Liver (tissue), 9 donors: ENCODE results near the gene SRP9. TPM values are rescaled to one million over a fixed set of nuclear protein-coding genes. Genes with fewer than 3 reads are reported as not detected.
A peak's percentile ranks its signal among the peaks of the same experiment; 100 is the strongest.
"Not testable (repeated sequence)": the region's sequence is repeated elsewhere in the genome, so short reads cannot be mapped to it uniquely, and the experiment has no call there.

Source experiments
- DNase-seq: peaks from one replicate; pipeline ENCODE4 v3.0.0-alpha.2; 2017; ENCODE audit warnings: low spot score
- H3K27ac ChIP-seq, 2 donors: one replicate each; pipeline ENCODE4 v1.7.0; 2013; ENCODE audit warnings: inconsistent platforms in 2 of 2, low read length in 2 of 2, control low read depth in 1 of 2, low read depth in 1 of 2, mild to moderate bottlenecking in 1 of 2
- H3K27me3 ChIP-seq, 4 donors: one replicate each; pipeline versions ENCODE4 v1.6.1 to v1.7.0; 2013; ENCODE audit warnings: low read length in 3 of 4, inconsistent platforms in 1 of 4, mild to moderate bottlenecking in 1 of 4, moderate library complexity in 1 of 4; ENCODE audit not compliant: control insufficient read depth in 4 of 4, insufficient read depth in 4 of 4
- H3K36me3 ChIP-seq, 4 donors: one replicate each; pipeline versions ENCODE4 v1.6.1 to v1.7.0; 2013; ENCODE audit warnings: low read length in 3 of 4, mild to moderate bottlenecking in 3 of 4, low read depth in 1 of 4, moderate library complexity in 1 of 4; ENCODE audit not compliant: control insufficient read depth in 4 of 4, insufficient read depth in 3 of 4
- H3K4me1 ChIP-seq, 4 donors: one replicate each; pipeline versions ENCODE4 v1.6.1 to v1.7.0; 2013; ENCODE audit warnings: low read length in 3 of 4, mild to moderate bottlenecking in 3 of 4, moderate library complexity in 1 of 4; ENCODE audit not compliant: control insufficient read depth in 4 of 4, insufficient read depth in 4 of 4
- H3K4me3 ChIP-seq, 3 donors: one replicate each; pipeline versions ENCODE4 v1.6.1 to v1.7.0; 2013; ENCODE audit warnings: low read length in 3 of 3, control low read depth in 1 of 3, low read depth in 1 of 3, mild to moderate bottlenecking in 1 of 3
- H3K9ac ChIP-seq, 2 donors: one replicate each; pipeline ENCODE4 v1.7.0; 2013; ENCODE audit warnings: low read length in 2 of 2, mild to moderate bottlenecking in 2 of 2, moderate library complexity in 2 of 2, control low read depth in 1 of 2, low read depth in 1 of 2
- H3K9me3 ChIP-seq, 4 donors: one replicate each; pipeline versions ENCODE4 v1.6.1 to v1.7.0; 2013; ENCODE audit warnings: low read length in 3 of 4; ENCODE audit not compliant: control insufficient read depth in 4 of 4
- EGR1 ChIP-seq, 2 donors: IDR thresholded peaks; 2 replicates each; pipeline ENCODE4 v1.6.1; 2016 to 2018; ENCODE audit warnings: antibody characterized with exemption in 2 of 2, low read depth in 2 of 2
- FOXA1 ChIP-seq: IDR thresholded peaks from 2 replicates; pipeline ENCODE4 v1.6.1; 2016; ENCODE audit warnings: antibody characterized with exemption
- FOXA2 ChIP-seq: IDR thresholded peaks from 2 replicates; pipeline ENCODE4 v1.6.1; 2016; ENCODE audit warnings: antibody characterized with exemption
- GABPA ChIP-seq, 2 donors: IDR thresholded peaks in 1 of 2; conservative IDR thresholded peaks in 1 of 2; 2 replicates each; pipeline ENCODE4 v1.6.1; 2016; ENCODE audit warnings: antibody characterized with exemption in 2 of 2, mild to moderate bottlenecking in 1 of 2, moderate library complexity in 1 of 2
- HNF4A ChIP-seq, 2 donors: conservative IDR thresholded peaks; 2 replicates each; pipeline ENCODE4 v1.6.1; 2016; ENCODE audit warnings: antibody characterized with exemption in 2 of 2, mild to moderate bottlenecking in 2 of 2
- JUND ChIP-seq, 2 donors: IDR thresholded peaks; 2 replicates each; pipeline ENCODE4 v1.6.1; 2016; ENCODE audit warnings: antibody characterized with exemption in 2 of 2
- NR2F2 ChIP-seq: IDR thresholded peaks from 2 replicates; pipeline ENCODE4 v1.6.1; 2016; ENCODE audit warnings: antibody characterized with exemption
- RAD21 ChIP-seq, 2 donors: IDR thresholded peaks; 2 replicates each; pipeline ENCODE4 v1.6.1; 2016; ENCODE audit warnings: antibody characterized with exemption in 2 of 2, mild to moderate bottlenecking in 2 of 2
- RXRA ChIP-seq, 2 donors: IDR thresholded peaks; 2 replicates each; pipeline ENCODE4 v1.6.1; 2017 to 2018; ENCODE audit warnings: antibody characterized with exemption in 2 of 2, mild to moderate bottlenecking in 1 of 2
- SP1 ChIP-seq: IDR thresholded peaks from 2 replicates; pipeline ENCODE4 v1.6.1; 2018; ENCODE audit warnings: antibody characterized with exemption, mild to moderate bottlenecking
- TAF1 ChIP-seq: conservative IDR thresholded peaks from 2 replicates; pipeline ENCODE4 v1.6.1; 2016; ENCODE audit warnings: antibody characterized with exemption, mild to moderate bottlenecking
- YY1 ChIP-seq: IDR thresholded peaks from 2 replicates; pipeline ENCODE4 v1.6.1; 2016; ENCODE audit warnings: antibody characterized with exemption, mild to moderate bottlenecking
- WGBS: extraction: QIAGEN DNeasy Blood & Tissue Kit; methylation state at CpG from one replicate; pipeline ENCODE4 v1.1.7; 2013; 5-methylcytosine and 5-hydroxymethylcytosine counted together
- polyA plus RNA-seq, 2 donors: library from polyadenylated mRNA; stranded (reverse) in 1 of 2; unstranded in 1 of 2; fragments of 200-250 nt in 1 of 2; fragments of >200 nt in 1 of 2; fragmentation: Nextera tagmentation in 1 of 2; extraction: Ambion mirVana in 1 of 2; gene quantifications; one replicate each; pipeline versions ENCODE4 v1.2.1 to v1.2.3, GENCODE V29; 2013 to 2015
- total RNA-seq, 2 donors: library from RNA; depleted of rRNA; stranded (reverse); fragments of >200 nt; gene quantifications; one replicate each; pipeline ENCODE4 v1.2.3, GENCODE V29; 2014
- TF ChIP-seq, protein P1 (sequence below): IDR thresholded peaks from 2 replicates; pipeline ENCODE4 v1.6.1; 2016; ENCODE audit warnings: antibody characterized with exemption
- TF ChIP-seq, protein P2 (sequence below): IDR thresholded peaks from 2 replicates; pipeline ENCODE4 v1.6.1; 2016; ENCODE audit warnings: antibody characterized with exemption
- TF ChIP-seq, protein P3 (sequence below): IDR thresholded peaks from 2 replicates; pipeline ENCODE4 v1.6.1; 2016; ENCODE audit warnings: antibody characterized with exemption, mild to moderate bottlenecking
- TF ChIP-seq, protein P4 (sequence below): IDR thresholded peaks from 2 replicates; pipeline ENCODE4 v1.6.1; 2016; ENCODE audit warnings: antibody characterized with exemption
- donor health status: healthy.
- donor health status: healthy.
- donor health status: healthy.
- donor health status: healthy.
- donor health status: healthy.

Gene SRP9
- total and polyA plus RNA-seq, 4 donors, result 152 to 179 (median 154) TPM

DNA sequence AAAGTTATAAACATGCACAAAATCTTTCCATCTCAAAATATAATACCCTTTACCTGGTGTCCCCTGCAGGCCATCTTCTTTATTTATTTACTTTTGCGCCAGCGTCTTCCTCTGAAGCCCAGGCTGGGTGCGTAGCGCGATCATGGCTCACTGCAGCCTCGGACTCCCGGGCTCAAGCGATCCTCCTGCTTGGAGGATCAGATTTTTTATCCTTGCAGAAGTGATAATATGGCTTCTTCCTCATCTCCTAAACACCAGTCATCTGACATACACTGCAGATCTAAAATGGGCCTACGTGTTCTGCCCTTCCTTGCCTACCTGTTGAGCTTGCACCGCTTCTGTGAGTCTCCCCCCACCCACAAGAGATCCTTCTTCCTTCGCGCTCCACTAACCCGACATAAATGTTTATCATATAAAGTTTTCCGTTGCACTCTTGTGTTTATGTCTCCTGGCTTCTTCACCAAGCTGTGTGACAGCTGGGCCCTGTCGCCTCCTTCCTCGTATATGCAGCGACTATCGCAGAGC lies 506 bp upstream of the SRP9 start:
- DNase-seq, result no peak
- Histone ChIP-seq H3K27me3 (no peaks in the 10 kb centered on the region), H3K36me3 (no peaks in the 10 kb centered on the region), H3K4me1 (peaks cover 9 to 41% (median 25%) of the 10 kb centered on the region in 4 donors), H3K9ac (peak overlapping the region; percentile 28 to 88), H3K27ac (peak overlapping the region; percentile 65 to 76), H3K9me3 (no peaks in the 10 kb centered on the region), H3K4me3 (peak overlapping the region in 2 of 3 donors; percentile 43 to 63)
- 32% methylated on average over 18 of the region's 18 CpGs for WGBS
- TF ChIP-seq, protein P1, sequence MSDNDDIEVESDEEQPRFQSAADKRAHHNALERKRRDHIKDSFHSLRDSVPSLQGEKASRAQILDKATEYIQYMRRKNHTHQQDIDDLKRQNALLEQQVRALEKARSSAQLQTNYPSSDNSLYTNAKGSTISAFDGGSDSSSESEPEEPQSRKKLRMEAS, result peak; percentile 7
- TF ChIP-seq FOXA2, result no peak

DNA sequence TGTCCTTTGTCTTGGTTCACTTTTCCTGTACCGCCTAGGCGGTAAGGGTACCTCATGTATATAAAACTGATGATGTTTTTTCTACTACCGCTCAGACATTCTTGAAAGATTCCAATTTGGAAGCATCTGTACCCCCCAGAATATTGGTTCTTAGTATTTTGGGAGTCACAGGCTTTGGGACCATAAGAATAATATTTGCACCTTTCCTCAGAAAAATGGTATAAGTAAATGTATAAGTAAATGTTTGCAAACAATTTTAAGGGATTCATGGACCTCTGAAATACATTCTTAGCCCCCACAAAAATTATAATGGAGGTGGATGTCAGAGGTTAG lies 677 bp downstream of the SRP9 start:
- Histone ChIP-seq H3K9me3 (no peaks in the 10 kb centered on the region), H3K27ac (peak overlapping the region; percentile 79 to 89), H3K4me1 (peaks cover 9 to 33% (median 23%) of the 10 kb centered on the region in 4 donors), H3K9ac (peak overlapping the region; percentile 34 to 98), H3K27me3 (no peaks in the 10 kb centered on the region), H3K36me3 (no peaks in the 10 kb centered on the region), H3K4me3 (peak overlapping the region; percentile 67 to 98 (median 71))
- TF ChIP-seq EGR1 (IDR thresholded peaks at IDR 0.05; ENCODE audit: low read depth in 2 of 2), result no peak
- TF ChIP-seq YY1, result no peak
- no peak for TF ChIP-seq FOXA1
- TF ChIP-seq, protein P2, sequence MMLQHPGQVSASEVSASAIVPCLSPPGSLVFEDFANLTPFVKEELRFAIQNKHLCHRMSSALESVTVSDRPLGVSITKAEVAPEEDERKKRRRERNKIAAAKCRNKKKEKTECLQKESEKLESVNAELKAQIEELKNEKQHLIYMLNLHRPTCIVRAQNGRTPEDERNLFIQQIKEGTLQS, result no peak
- TF ChIP-seq RXRA (IDR thresholded peaks at IDR 0.05), result no peak
- no peak for TF ChIP-seq TAF1
- under 1% methylated on average over 3 of the region's 3 CpGs for WGBS
- no peak for DNase-seq

DNA sequence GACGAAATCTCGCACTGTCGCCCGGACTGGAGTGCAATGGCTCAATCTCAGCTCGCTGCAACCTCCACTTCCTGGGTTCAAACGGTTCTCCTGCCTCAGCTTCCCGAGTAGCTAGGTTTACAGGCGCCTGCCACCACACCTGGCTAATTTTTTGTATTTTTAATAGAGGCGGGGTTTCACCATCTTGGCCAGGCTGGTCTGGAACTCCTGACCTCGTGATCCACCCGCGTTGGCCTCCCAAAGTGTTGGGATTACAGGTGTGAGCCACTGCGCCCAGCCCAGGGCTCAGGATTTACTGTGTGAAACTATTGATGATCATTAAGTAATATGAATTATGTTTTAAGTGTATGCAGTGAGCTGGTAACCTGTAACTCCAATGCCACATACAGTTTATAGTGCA lies 1.5 kb downstream of the SRP9 start:
- WGBS, result 71% methylated on average over 13 of the region's 13 CpGs
- not testable (repeated sequence) for H3K9ac ChIP-seq, H3K36me3 ChIP-seq, H3K27ac ChIP-seq, DNase-seq, H3K9me3 ChIP-seq, H3K27me3 ChIP-seq
- H3K4me1 ChIP-seq, result peaks cover 9 to 33% (median 23%) of the 10 kb centered on the region in 4 donors
- peak overlapping the region in 1 of 3 donors; percentile 71 for H3K4me3 ChIP-seq

DNA sequence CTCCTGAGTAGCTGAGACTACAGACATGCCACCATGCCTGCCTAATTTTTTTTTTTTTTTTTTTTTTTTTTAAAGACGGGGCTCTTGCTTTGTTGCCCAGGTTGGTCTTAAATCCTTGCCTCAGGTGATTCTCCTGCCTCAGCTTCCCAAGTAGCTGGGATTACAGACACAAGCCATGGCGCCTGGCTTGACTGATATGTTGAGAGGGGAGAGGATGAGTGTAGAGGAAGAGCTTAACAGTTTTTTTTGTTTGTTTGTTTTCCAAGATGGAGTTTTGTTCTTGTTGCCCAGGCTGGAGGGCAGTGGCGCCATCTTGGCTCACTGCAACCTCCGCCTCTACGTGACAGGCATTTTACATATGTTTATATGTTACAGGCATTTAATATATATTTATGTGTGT lies 2.5 kb downstream of the SRP9 start:
- no peak overlapping the region for H3K27ac ChIP-seq
- H3K9ac ChIP-seq, result no peak overlapping the region
- H3K27me3 ChIP-seq, result no peaks in the 10 kb centered on the region
- no peaks in the 10 kb centered on the region for H3K9me3 ChIP-seq
- H3K4me3 ChIP-seq, result no peak overlapping the region
- 96% methylated on average over 5 of the region's 5 CpGs for WGBS
- no peak for DNase-seq
- peaks cover 0 to 7% (median 2%) of the 10 kb centered on the region in 4 donors for H3K36me3 ChIP-seq
- H3K4me1 ChIP-seq, result peaks cover 9 to 33% (median 23%) of the 10 kb centered on the region in 4 donors
- TF ChIP-seq, protein P1, result no peak
- TF ChIP-seq FOXA1, result no peak
- no peak for TF ChIP-seq GABPA (IDR thresholded peaks at IDR 0.05 in 1 of 2, conservative IDR thresholded peaks at IDR 0.05 in 1 of 2)
- no peak for TF ChIP-seq HNF4A (conservative IDR thresholded peaks at IDR 0.05)
- no peak for TF ChIP-seq JUND (IDR thresholded peaks at IDR 0.05)
- no peak for TF ChIP-seq SP1
- TF ChIP-seq RXRA (IDR thresholded peaks at IDR 0.05), result no peak
- TF ChIP-seq, protein P2, result no peak
- TF ChIP-seq RAD21 (IDR thresholded peaks at IDR 0.05), result no peak
- no peak for TF ChIP-seq TAF1
- TF ChIP-seq EGR1 (IDR thresholded peaks at IDR 0.05; ENCODE audit: low read depth in 2 of 2), result no peak
- no peak for TF ChIP-seq FOXA2
- TF ChIP-seq, protein P3, sequence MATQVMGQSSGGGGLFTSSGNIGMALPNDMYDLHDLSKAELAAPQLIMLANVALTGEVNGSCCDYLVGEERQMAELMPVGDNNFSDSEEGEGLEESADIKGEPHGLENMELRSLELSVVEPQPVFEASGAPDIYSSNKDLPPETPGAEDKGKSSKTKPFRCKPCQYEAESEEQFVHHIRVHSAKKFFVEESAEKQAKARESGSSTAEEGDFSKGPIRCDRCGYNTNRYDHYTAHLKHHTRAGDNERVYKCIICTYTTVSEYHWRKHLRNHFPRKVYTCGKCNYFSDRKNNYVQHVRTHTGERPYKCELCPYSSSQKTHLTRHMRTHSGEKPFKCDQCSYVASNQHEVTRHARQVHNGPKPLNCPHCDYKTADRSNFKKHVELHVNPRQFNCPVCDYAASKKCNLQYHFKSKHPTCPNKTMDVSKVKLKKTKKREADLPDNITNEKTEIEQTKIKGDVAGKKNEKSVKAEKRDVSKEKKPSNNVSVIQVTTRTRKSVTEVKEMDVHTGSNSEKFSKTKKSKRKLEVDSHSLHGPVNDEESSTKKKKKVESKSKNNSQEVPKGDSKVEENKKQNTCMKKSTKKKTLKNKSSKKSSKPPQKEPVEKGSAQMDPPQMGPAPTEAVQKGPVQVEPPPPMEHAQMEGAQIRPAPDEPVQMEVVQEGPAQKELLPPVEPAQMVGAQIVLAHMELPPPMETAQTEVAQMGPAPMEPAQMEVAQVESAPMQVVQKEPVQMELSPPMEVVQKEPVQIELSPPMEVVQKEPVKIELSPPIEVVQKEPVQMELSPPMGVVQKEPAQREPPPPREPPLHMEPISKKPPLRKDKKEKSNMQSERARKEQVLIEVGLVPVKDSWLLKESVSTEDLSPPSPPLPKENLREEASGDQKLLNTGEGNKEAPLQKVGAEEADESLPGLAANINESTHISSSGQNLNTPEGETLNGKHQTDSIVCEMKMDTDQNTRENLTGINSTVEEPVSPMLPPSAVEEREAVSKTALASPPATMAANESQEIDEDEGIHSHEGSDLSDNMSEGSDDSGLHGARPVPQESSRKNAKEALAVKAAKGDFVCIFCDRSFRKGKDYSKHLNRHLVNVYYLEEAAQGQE, result no peak
- no peak for TF ChIP-seq YY1
- TF ChIP-seq, protein P4, sequence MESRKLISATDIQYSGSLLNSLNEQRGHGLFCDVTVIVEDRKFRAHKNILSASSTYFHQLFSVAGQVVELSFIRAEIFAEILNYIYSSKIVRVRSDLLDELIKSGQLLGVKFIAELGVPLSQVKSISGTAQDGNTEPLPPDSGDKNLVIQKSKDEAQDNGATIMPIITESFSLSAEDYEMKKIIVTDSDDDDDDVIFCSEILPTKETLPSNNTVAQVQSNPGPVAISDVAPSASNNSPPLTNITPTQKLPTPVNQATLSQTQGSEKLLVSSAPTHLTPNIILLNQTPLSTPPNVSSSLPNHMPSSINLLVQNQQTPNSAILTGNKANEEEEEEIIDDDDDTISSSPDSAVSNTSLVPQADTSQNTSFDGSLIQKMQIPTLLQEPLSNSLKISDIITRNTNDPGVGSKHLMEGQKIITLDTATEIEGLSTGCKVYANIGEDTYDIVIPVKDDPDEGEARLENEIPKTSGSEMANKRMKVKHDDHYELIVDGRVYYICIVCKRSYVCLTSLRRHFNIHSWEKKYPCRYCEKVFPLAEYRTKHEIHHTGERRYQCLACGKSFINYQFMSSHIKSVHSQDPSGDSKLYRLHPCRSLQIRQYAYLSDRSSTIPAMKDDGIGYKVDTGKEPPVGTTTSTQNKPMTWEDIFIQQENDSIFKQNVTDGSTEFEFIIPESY, result no peak
- TF ChIP-seq NR2F2, result no peak
